ENCODE results near the gene MACO1.

Gene MACO1

GRCh38 chr1:25537153-25537831 lies 106.6 kb downstream of the MACO1 start:
- no peak for TF ChIP-seq ZFX (IDR thresholded peaks at IDR 0.05; ENCODE audit: borderline replicate concordance)
- TF ChIP-seq CTCF (IDR thresholded peaks at IDR 0.05) = no peak
- H3K27ac ChIP-seq = no peak overlapping the region

DNA sequence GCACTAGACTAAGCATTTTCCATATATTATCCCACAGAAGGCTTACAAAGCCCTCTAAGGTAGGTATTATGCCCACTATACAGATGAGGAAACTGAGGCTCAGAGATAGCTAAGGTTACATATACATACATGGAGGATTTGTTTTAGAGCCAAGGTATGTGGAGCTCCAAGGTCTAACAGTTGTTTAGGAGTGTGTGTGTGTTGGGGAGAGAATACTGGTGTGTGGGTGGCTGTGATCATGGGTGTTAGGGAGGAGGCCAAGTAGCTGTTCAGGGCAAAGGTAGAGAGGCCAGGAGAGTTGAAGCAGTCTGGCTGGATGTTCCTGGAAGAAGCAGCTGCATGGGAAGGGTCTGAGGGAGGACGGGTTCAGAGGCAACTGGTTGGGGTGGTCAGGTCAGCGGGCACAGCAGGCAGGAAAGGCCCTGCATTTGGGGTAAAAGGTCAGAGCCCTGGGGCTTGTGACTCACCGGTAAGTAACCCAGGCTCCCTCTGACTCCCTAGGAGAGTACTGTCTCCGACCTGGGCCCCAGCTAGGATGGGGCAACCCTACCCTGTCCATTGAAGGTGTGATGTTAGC lies 107.6 kb downstream of the MACO1 start:
- no peak overlapping the region for H3K27ac ChIP-seq
- TF ChIP-seq CTCF (IDR thresholded peaks at IDR 0.05) = no peak
- TF ChIP-seq ZFX (IDR thresholded peaks at IDR 0.05; ENCODE audit: borderline replicate concordance) = no peak

DNA sequence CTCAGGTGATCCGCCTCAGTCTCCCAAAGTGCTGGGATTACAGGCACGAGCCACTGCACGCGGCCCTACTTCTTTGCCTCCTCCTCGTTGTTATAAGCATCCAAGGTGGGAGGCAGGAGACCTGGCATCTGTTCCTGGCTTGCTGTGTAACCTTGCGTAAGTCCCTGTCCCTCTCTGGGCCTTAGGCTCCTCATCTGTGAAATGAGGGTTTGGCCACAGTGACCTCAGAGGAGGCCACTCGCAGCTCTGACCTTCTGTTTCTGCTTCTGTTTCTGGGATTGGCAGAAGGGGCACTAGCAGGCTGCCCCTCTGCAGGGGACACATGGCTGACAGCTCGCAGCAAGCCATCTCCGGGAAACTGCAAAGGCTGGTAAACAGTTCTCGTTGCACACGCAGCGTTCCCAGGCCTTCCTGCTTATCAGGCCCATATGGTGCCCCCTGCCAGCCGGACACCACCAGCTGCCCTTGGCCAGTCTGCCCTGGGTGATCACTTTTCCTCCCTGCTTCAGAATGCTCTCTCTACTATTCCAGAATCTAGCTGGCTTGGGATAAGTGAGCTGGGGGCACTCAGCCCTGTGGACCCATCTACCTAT lies 110.1 kb downstream of the MACO1 start:
- TF ChIP-seq CTCF (IDR thresholded peaks at IDR 0.05) (no peak), ZFX (IDR thresholded peaks at IDR 0.05; ENCODE audit: borderline replicate concordance) (no peak)
- no peak overlapping the region for H3K27ac ChIP-seq

GRCh38 chr1:25541425-25541824 lies 110.7 kb downstream of the MACO1 start:
- H3K27ac ChIP-seq = no peak overlapping the region
- TF ChIP-seq ZFX (IDR thresholded peaks at IDR 0.05; ENCODE audit: borderline replicate concordance) (no peak), CTCF (IDR thresholded peaks at IDR 0.05) (no peak)

- no peak overlapping the region for H3K27ac ChIP-seq
- TF ChIP-seq CTCF (IDR thresholded peaks at IDR 0.05) (no peak), ZFX (IDR thresholded peaks at IDR 0.05; ENCODE audit: borderline replicate concordance) (no peak)
Measured at GRCh38 chr1:25541889-25542658, 111.4 kb downstream of the MACO1 start.

DNA sequence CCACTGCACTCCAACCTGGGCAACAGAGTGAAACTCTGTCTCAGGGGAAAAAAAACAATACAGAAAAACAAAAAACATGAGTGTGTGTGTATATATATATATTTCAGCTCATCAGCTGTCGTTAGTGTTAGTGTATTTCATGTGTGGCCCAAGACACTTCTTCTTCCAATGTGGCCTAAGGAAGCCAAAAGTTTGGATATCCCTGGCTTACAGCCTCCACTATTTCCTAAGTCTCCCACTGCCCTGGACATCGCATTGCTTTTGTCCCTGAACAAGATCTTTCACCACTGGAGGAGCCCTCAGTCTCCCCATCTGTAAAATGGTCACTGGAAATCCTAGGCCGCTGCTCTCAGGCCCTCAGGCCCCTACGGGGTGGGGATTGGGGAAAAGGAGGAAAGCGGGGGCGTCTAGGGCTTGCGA lies 112.3 kb downstream of the MACO1 start:
- H3K27ac ChIP-seq = no peak overlapping the region; the same call in 1 of the 2 replicates
- TF ChIP-seq CTCF (IDR thresholded peaks at IDR 0.05) (no peak; the same call in 1 of the 2 replicates), ZFX (IDR thresholded peaks at IDR 0.05; ENCODE audit: borderline replicate concordance) (no peak)

All from 22Rv1 (cell line).